Brain microvascular endothelial cell (primary cell): Measurements from ENCODE around the gene ANO8.

Experiments used
- DNase-seq: peaks from one replicate; pipeline ENCODE4 v3.0.0-alpha.2; 2020
- H3K27ac ChIP-seq: fragments of 250-450 bp; sonication (Bioruptor Pico); 2 replicates; pipeline ENCODE4 v1.5.1; 2020; ENCODE audit warnings: mild to moderate bottlenecking, moderate library complexity
- H3K27me3 ChIP-seq: fragments of 250-450 bp; sonication (Bioruptor Pico); replicated peaks from 2 replicates; pipeline ENCODE4 v1.5.1; 2020; ENCODE audit warnings: mild to moderate bottlenecking
- H3K36me3 ChIP-seq: fragments of 250-450 bp; sonication (Bioruptor Pico); replicated peaks from 2 replicates; pipeline ENCODE4 v1.5.1; 2020; ENCODE audit warnings: mild to moderate bottlenecking
- H3K4me3 ChIP-seq: 2 replicates; pipeline ENCODE4 v1.5.1; 2011; ENCODE audit warnings: low read depth, mild to moderate bottlenecking, control low read depth, low read length, moderate library complexity
- in situ Hi-C: cut with HindIII; loops from 2 replicates; pipeline ENCODE4 v1.10.0; 2017; ENCODE audit warnings: low sequenced_read_pairs, low pct_ligation_motif_present
- TF ChIP-seq, protein P1 (sequence below): IDR thresholded peaks from 2 replicates; pipeline ENCODE4 v1.5.1; 2011; ENCODE audit warnings: low read depth, mild to moderate bottlenecking, moderate library complexity, low read length, control low read depth, inconsistent platforms; ENCODE audit errors: missing control alignments

ANO8 gene

DNA sequence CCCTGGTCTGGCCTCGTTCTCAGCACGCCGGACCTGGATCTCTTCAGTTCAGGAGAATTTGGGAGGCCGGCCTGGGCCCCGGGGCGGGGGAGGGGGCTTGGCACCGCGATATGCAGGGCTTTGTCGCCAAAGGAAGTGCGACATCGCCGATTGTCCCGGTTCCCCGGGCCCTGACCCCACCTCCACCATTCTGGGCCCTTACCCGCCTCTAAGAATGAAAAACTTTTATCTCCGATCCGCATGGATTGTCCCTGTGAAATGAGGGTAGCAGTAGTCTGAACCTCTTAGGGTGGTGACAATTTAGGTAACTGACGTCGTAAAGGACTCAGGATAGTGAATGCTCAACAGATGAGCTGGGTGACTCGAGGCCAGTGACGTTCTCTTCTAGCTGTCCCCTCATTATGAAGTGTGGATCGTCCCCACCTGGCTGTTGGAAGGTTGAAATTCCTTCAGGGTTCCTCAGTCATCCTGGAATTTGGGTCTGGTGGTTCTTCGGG is 24.6 kb downstream of the ANO8 start:
- Histone ChIP-seq H3K27ac (peak overlapping the region; percentile 69), H3K4me3 (peak overlapping the region; percentile 97), H3K36me3 (peaks cover 19% of the 10 kb centered on the region), H3K27me3 (no peaks in the 10 kb centered on the region)
- TF ChIP-seq, protein P1, sequence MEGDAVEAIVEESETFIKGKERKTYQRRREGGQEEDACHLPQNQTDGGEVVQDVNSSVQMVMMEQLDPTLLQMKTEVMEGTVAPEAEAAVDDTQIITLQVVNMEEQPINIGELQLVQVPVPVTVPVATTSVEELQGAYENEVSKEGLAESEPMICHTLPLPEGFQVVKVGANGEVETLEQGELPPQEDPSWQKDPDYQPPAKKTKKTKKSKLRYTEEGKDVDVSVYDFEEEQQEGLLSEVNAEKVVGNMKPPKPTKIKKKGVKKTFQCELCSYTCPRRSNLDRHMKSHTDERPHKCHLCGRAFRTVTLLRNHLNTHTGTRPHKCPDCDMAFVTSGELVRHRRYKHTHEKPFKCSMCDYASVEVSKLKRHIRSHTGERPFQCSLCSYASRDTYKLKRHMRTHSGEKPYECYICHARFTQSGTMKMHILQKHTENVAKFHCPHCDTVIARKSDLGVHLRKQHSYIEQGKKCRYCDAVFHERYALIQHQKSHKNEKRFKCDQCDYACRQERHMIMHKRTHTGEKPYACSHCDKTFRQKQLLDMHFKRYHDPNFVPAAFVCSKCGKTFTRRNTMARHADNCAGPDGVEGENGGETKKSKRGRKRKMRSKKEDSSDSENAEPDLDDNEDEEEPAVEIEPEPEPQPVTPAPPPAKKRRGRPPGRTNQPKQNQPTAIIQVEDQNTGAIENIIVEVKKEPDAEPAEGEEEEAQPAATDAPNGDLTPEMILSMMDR, result no peak
- DNase-seq, result no peak
- in situ Hi-C loops, result no loop called here

DNA sequence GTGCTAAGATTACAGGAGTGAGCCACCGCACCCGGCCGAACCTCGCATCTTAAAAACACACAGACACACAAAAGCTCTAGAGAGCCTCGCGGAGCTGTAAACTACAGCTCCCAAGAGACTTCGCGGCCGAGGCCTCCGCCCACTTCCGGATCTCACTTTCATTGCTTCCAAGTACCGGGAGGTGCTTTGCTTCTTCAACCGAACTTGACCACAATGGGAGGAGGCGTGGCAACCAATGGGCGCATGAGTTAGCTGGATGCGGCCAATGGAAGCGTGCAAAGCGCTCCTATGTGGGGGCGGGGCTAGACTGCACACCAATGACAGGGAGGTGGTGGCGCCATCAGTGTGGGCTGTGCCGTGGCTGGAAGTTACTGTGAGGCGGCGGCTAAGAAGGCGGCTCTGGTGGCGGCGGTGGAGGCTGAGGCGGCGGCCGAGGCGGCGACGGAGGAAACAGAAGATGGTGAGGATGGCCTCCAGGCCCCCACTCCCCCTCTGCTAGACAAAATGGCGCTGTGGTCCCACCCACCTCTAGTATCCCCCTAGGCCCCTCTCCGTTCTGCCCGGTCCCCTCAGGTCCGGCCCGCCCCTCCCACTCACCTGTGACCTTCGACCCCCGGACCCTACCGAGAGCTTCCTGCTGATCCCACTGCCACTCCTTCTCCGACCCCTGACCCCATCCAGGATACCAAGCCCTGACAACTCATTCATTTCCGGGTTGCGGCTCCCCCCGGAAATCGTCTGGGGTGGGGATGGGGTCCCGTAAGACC is 25.3 kb downstream of the ANO8 start, which contains the start of gene DDA1:
DDA1 (plus strand) TSS at position 366 of the 767 bp plus-strand sequence; CDS start at position 458, 92 bp downstream.
- in situ Hi-C loops, result no loop called here

DNA sequence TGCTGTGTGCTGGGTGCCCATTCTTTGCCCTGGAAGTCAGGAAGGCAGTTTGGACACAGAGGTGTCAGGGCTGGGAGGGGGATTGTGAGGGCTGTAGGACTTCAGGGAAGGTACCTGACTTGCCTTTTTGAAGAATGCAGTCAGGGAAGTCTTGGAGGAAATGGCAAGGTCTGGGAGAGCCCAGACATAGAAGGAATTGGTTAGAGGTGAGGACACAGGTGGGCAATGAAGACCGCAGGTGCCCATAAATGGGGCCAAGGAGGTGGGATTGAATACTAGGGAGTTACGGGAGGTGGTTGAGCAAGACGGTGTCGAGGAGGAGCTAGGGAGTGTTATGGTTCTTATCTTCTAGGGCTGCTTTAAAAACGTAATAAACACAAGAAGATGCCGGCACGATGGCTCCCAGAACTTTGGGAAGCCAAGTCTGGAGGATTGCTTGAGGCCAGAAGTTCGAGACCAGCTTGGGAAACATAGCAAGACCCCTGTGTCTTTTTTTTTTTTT is 26.7 kb downstream of the ANO8 start:
- Histone ChIP-seq H3K4me3 (no peak overlapping the region), H3K36me3 (peaks cover 5% of the 10 kb centered on the region), H3K27me3 (no peaks in the 10 kb centered on the region), H3K27ac (no peak overlapping the region)
- in situ Hi-C loops, result no loop called here
- TF ChIP-seq, protein P1, result no peak
- DNase-seq, result no peak

More for the DNA sequence above, 25.3 kb downstream of the ANO8 start, which contains the start of gene DDA1:
- TF ChIP-seq, protein P1, result no peak
- Histone ChIP-seq H3K36me3 (peaks cover 13% of the 10 kb centered on the region), H3K27me3 (no peaks in the 10 kb centered on the region), H3K4me3 (peak within 1 kb of the TSS; percentile 97), H3K27ac (peak within 1 kb of the TSS; percentile 69)
- DNase-seq, result peak; percentile 100

DNA sequence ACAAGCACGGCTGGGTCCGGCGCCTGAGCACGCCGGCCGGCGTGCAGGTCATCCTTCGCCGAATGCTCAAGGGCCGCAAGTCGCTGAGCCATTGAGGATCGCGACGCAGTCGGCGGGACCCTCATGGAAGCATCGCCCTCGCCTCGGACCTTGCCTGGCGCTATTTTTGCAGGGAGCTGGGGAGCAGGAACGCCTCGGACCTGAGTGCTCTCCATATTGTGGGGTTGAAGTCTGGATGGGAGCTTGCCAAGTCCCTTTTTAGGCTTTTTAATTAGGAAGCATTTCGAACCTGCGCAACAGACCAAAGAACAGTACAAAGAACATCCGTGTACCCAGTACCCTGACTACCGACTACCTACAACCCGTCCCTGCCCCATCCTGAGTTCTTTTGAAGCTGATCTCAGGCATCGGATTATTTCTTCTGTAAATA is 28.4 kb downstream of the ANO8 start:
- TF ChIP-seq, protein P1, result no peak
- in situ Hi-C loops, result no loop called here
- no peak for DNase-seq
- peak overlapping the region; percentile 84 for H3K4me3 ChIP-seq
- no peaks in the 10 kb centered on the region for H3K27me3 ChIP-seq
- H3K36me3 ChIP-seq, result no peaks in the 10 kb centered on the region
- peak overlapping the region; percentile 40 for H3K27ac ChIP-seq

DNA sequence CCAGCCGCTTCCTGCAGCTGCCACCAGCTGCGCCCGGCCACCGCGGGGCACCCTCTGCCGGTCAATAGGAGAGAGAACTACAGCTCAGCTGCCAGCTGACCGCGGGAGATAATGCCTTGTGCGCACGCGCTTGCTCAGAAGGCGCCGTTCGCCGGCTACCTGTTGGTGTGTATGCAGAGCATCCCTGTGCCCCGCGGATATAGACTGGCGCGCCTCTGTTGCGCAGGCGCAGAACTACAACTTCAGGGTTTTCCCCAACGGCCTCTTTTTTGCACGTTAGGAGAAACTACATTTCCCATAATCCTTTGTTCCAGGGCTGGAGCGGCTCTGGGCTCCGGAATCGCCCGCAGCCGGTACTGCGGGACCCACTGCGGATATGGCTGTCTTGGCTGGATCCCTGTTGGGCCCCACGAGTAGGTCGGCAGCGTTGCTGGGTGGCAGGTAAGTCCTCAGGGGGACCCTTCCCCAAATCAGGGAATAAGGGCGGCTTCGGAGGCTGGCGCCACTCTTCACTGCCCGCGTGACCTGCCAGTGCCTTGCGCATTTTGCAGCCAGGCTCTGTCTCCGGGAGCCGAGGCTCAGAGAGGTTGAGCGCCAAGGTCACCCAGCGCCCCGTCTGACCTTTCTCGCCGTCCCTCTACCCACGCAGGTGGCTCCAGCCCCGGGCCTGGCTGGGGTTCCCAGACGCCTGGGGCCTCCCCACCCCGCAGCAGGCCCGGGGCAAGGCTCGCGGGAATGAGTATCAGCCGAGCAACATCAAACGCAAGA is 29.0 kb downstream of the ANO8 start, which contains the start of gene MRPL34:
MRPL34 (plus strand) TSS at position 356 of the 768 bp plus-strand sequence; CDS start at position 377, 21 bp downstream.
- Histone ChIP-seq H3K4me3 (peak within 1 kb of the TSS; percentile 84), H3K36me3 (no peaks in the 10 kb centered on the region), H3K27ac (peak within 1 kb of the TSS; percentile 40), H3K27me3 (no peaks in the 10 kb centered on the region)
- in situ Hi-C loops, result no loop called here
- TF ChIP-seq, protein P1, result peak; percentile 84
- DNase-seq, result peak; percentile 95
